GM21576 (cell line): ENCODE measurements around the gene MICA.
"Not testable (repeated sequence)": the region's sequence is repeated elsewhere in the genome, so short reads cannot be mapped to it uniquely, and the experiment has no call there.

ENCODE experiments used
- ATAC-seq: cut with Tn5 transposase; IDR thresholded peaks from one replicate; pipeline ENCODE4 v1.9.1; 2021; ENCODE audit warnings: mild to moderate bottlenecking, moderate library complexity; ENCODE audit not compliant: unreplicated experiment

Gene MICA

GRCh38 chr6:31405996-31406395 is 2.6 kb downstream of the MICA start:
- ATAC-seq: no peak

GRCh38 chr6:31407699-31408098 is 4.3 kb downstream of the MICA start:
- no peak for ATAC-seq

- ATAC-seq: no peak
These were observed 9.1 kb downstream of the MICA start for GRCh38 chr6:31412506-31412905.

- ATAC-seq: not testable (repeated sequence)
These were observed 10.9 kb downstream of the MICA start for GRCh38 chr6:31414148-31414770.

GRCh38 chr6:31414771-31415265 is 11.4 kb downstream of the MICA start:
- ATAC-seq: no peak

GRCh38 chr6:31416394-31417014 is 13.1 kb downstream of the MICA start:
- no peak for ATAC-seq

- no peak for ATAC-seq
These were observed 14.9 kb downstream of the MICA start for GRCh38 chr6:31418251-31418650.

GRCh38 chr6:31419842-31420241 is 16.4 kb downstream of the MICA start:
- no peak for ATAC-seq

- no peak for ATAC-seq
These were observed 17.2 kb downstream of the MICA start for GRCh38 chr6:31420546-31420945.

- no peak for ATAC-seq
These were observed 19.2 kb downstream of the MICA start for GRCh38 chr6:31422587-31422986.

- ATAC-seq: no peak
These were observed 20.2 kb downstream of the MICA start for GRCh38 chr6:31423550-31423949.

- no peak for ATAC-seq
These were observed 23.3 kb downstream of the MICA start for GRCh38 chr6:31426395-31427354.

GRCh38 chr6:31430449-31430848 is 27.1 kb downstream of the MICA start:
- ATAC-seq: no peak

GRCh38 chr6:31435051-31435450 is 31.7 kb downstream of the MICA start:
- not testable (repeated sequence) for ATAC-seq

GRCh38 chr6:31438222-31438621 is 34.8 kb downstream of the MICA start:
- ATAC-seq: no peak

GRCh38 chr6:31438677-31439076 is 35.3 kb downstream of the MICA start:
- ATAC-seq: no peak

- ATAC-seq: no peak
These were observed 38.2 kb downstream of the MICA start for GRCh38 chr6:31441365-31442267.

GRCh38 chr6:31446481-31446880 is 43.1 kb downstream of the MICA start:
- no peak for ATAC-seq

- ATAC-seq: not testable (repeated sequence)
These were observed 43.8 kb downstream of the MICA start for GRCh38 chr6:31446999-31447789.

GRCh38 chr6:31450751-31451150 is 47.4 kb downstream of the MICA start:
- no peak for ATAC-seq
